OCI-LY1 (cell line): ENCODE results near the gene RPS21.

Experiments used
- CTCF ChIP-seq: fragments of 200-600 bp; sonication (generic), shearing (Covaris generic); IDR thresholded peaks from 2 replicates; pipeline ENCODE4 v1.5.1; 2017; ENCODE audit warnings: mild to moderate bottlenecking, antibody characterized with exemption, low read length, moderate library complexity, mixed read lengths
- EZH2 ChIP-seq: fragments of 200-600 bp; sonication (generic), shearing (Covaris generic); IDR thresholded peaks from 2 replicates; pipeline ENCODE4 v1.8.0; 2017; ENCODE audit warnings: borderline replicate concordance, mixed run types, mild to moderate bottlenecking, antibody characterized with exemption, low read length, moderate library complexity, mixed read lengths

- TF ChIP-seq EZH2 (no peak), CTCF (no peak)
These were observed 24.3 kb upstream of the RPS21 start for GRCh38 chr20:62362590-62362940.
